AG04449 (cell line): ENCODE measurements around the gene ZNF662.

Source experiments
- CTCF ChIA-PET: fragments of 350-600 bp; formaldehyde crosslinking; extraction: SDS; loops from one replicate; lab custom pipeline; 2021; ENCODE audit warnings: antibody characterized with exemption; lab: Yijun Ruan, JAX
- POLR2A ChIA-PET: fragments of 400-600, 350-600 bp; formaldehyde crosslinking; extraction: SDS; loops from one replicate; lab custom pipeline; 2020; ENCODE audit warnings: antibody characterized with exemption, inconsistent platforms; lab: Yijun Ruan, JAX
- DNase-seq: peaks from one replicate; pipeline ENCODE4 v3.0.0-alpha.2; 2010; ENCODE audit warnings: low read depth, low spot score
- H3K4me3 ChIP-seq: 2 replicates; pipeline ENCODE4 v1.5.1; 2011; ENCODE audit warnings: low read depth, mild to moderate bottlenecking, control low read depth, low read length
- TF ChIP-seq, protein P1 (sequence below): IDR thresholded peaks from one replicate; pipeline ENCODE4 v1.5.1; 2011; ENCODE audit warnings: mild to moderate bottlenecking, moderate library complexity, low read length, control low read depth, inconsistent platforms; ENCODE audit not compliant: insufficient read depth; ENCODE audit errors: missing control alignments

ZNF662 gene

DNA sequence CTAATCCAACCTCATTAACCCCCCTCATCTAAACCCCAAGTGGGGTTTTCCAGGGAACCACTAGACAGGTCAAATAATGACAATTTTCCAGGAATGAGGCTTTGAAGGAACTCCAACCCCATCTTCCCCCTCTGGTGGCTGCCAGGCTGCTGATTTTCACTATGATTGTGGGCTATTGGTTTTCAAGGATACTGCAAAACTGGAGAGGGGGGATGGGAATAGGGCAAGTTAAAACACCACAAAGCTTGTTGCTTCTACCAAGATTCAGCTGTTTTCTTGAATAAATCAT is 10.4 kb upstream of the ZNF662 start:
- TF ChIP-seq, protein P1, sequence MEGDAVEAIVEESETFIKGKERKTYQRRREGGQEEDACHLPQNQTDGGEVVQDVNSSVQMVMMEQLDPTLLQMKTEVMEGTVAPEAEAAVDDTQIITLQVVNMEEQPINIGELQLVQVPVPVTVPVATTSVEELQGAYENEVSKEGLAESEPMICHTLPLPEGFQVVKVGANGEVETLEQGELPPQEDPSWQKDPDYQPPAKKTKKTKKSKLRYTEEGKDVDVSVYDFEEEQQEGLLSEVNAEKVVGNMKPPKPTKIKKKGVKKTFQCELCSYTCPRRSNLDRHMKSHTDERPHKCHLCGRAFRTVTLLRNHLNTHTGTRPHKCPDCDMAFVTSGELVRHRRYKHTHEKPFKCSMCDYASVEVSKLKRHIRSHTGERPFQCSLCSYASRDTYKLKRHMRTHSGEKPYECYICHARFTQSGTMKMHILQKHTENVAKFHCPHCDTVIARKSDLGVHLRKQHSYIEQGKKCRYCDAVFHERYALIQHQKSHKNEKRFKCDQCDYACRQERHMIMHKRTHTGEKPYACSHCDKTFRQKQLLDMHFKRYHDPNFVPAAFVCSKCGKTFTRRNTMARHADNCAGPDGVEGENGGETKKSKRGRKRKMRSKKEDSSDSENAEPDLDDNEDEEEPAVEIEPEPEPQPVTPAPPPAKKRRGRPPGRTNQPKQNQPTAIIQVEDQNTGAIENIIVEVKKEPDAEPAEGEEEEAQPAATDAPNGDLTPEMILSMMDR = no peak
- POLR2A ChIA-PET = no interaction called here
- CTCF ChIA-PET = interaction anchor here (1.7 kb wide), 1 partner anchor 14 kb away, joined by 5 read pairs; no protein-coding TSS in a partner anchor
- H3K4me3 ChIP-seq = no peak overlapping the region
- no peak for DNase-seq

DNA sequence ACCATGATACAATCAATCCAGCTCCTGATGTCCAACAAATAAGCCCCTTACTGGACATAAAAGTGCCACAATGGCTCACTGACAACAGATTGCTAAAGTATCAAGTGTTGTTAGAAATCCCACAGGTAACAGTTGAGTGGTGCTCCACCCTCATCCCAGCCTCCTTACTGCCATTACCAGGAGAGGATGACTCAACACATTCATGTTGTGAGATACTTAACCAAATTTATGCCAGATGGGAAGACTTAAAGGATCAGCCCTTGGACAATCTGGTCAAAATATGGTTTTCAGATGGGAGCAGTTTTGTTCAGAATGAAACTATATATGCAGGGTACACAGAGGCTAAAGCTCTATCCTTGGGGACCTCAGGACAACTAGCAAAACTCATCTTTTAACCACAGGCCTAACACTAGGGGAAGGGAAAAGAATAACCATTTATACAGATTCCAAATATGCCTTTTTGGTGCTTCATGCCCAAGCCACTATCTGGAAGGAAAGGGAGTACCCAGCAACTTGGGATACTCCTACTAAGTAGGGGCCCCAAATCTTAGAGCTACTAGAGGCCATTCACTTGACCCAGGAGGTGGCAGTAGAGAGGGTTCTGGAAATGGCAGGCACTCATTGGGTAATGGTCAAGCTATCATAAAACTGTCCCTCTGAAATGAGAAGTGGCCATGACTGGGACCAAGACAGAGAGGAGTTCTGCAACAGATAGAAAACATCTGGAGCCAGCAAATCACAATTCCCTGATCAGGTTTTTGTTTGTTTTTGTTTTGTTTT is 6.9 kb upstream of the ZNF662 start:
- POLR2A ChIA-PET = no interaction called here
- no peak for DNase-seq
- CTCF ChIA-PET = no interaction called here
- no peak overlapping the region for H3K4me3 ChIP-seq
- TF ChIP-seq, protein P1 = no peak

DNA sequence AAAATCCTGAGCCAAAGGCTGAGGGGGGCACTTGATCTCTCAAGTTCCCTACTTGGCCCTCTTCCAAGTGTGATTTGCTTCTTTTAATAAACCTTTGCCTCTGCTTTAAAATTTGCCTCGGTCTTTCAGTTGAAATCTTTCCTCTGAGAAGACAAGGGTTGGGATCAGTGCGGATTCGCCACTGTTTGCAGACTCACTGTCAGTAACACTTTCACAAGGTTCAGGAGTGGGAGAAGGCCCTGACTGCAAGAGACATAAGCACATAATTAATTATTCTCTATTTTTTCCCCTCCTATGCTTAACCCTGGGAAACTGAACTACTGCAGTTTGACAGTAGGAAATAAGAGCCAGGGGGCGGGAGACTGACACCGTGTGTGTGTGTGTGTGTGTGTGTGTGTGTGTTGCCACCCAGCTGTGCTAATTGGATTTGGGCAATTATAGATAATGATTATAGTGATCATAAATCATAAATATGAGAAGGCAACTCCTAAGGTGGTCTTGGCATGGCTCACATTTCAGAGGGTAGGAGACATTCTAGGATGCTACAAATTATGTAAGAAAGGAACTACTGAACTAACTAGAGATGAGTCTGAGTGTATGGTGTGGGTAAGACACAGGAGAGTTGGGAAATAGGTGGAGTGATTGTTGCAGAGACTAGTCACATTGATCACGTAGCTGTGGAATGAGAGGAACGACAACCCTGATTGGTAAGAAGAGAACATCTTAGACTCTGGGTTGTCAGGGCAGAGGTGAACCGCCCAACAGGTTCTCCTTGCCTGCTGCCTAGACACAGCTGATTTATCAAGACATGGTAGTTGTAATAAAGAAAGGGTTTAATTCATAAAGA is 5.5 kb upstream of the ZNF662 start:
- CTCF ChIA-PET = no interaction called here

DNA sequence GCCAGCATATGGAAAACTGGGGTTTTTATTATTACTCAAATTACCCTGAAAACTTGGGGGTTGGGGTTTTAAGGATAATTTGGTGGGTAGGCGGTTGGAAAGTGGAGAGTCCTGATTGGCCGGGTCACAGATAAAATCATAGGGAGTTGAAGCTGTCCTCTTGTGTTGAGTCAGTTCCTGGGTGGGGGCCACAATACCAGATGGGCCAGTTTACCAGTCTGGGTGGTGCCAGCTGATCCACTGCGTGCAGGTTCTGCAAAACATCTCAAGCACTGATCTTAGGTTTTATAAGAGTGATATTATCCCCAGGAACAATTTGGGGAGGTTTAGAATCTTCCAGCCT is 4.9 kb upstream of the ZNF662 start:
- ChIA-PET POLR2A (no interaction called here), CTCF (no interaction called here)
- no peak overlapping the region for H3K4me3 ChIP-seq
- DNase-seq = no peak
- TF ChIP-seq, protein P1 = no peak

More for the DNA sequence above, 5.5 kb upstream of the ZNF662 start:
- H3K4me3 ChIP-seq = no peak overlapping the region
- DNase-seq = no peak
- POLR2A ChIA-PET = no interaction called here
- TF ChIP-seq, protein P1 = no peak

DNA sequence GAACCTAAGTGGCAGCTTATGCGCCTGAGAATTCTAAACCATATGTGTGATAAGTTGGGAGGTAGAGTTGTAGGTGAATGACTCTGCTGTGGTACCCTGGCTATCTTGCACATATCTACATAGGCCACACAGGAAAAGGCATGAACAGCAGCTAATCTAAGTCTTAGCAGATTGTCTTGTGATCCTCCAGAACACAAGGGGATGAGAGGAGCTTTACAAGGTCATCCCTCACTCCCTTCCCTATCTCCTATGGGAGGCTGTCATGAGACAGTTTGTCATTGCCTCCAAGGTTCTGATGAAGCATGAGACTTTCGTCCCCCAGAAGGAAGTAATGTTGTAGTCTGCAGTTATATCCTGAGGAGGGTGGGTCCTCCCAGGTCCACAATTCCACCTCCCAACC is 3.7 kb upstream of the ZNF662 start:
- TF ChIP-seq, protein P1 = no peak
- DNase-seq = no peak
- H3K4me3 ChIP-seq = no peak overlapping the region
- CTCF ChIA-PET = no interaction called here
- POLR2A ChIA-PET = no interaction called here

DNA sequence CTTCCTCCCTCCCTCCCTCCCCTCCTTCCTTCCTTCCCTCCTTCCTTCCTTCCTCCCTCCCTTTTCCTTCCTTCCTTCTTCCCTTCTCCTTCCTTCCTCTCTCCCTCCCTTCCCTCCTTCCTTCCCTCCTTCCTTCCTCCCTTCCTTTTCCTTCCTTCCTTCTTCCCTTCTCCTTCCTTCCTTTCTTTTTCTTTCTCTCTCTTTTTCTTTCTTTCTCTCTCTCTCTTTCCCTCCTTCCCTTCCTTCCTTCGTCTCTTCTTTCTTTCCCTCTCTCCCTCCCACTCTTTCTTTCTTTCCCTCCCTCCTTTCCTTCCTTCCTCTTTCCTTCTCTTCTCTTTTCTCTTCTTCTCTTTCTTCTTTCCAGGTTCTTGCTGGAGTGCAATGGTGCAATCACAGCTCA is 1.9 kb upstream of the ZNF662 start:
- TF ChIP-seq, protein P1 = no peak
- DNase-seq = no peak
- H3K4me3 ChIP-seq = no peak overlapping the region
- ChIA-PET POLR2A (no interaction called here), CTCF (no interaction called here)
